A549 (cell line): Measurements from ENCODE around the gene AFG1L. TPM values are rescaled to one million over a fixed set of nuclear protein-coding genes. Genes with fewer than 3 reads are reported as not detected.
"Not testable (repeated sequence)": the region's sequence is repeated elsewhere in the genome, so short reads cannot be mapped to it uniquely, and the experiment has no call there.

Source experiments
- ATAC-seq, 2 experiments: fragments of 200-7000 bp in 1 of 2; fragments of >200 bp in 1 of 2; cut with Nextera tagmentation in 1 of 2; cut with Tn5 transposase in 1 of 2; 3 replicates each; pipeline versions ENCODE4 v1.8.0 to v1.9.1; 2018 to 2020; ENCODE audit warnings: mild to moderate bottlenecking in 1 of 2, moderate library complexity in 1 of 2
- CTCF ChIA-PET: fragments of 300-600 bp; sonication (Branson Sonifier 250); formaldehyde crosslinking; extraction: SDS; loops from one replicate; lab custom pipeline; 2021; ENCODE audit warnings: antibody characterized with exemption, inconsistent platforms; lab: Yijun Ruan, JAX
- POLR2A ChIA-PET: fragments of 350-600 bp; formaldehyde crosslinking; extraction: SDS; loops from one replicate; lab custom pipeline; 2021; ENCODE audit warnings: antibody characterized with exemption, inconsistent platforms; lab: Yijun Ruan, JAX
- DNase-seq, 2 experiments: peaks; one replicate each; pipeline versions ENCODE4 v3.0.0 to v3.0.0-alpha.2; 2011 to 2016; ENCODE audit warnings: low read depth in 1 of 2, low spot score in 1 of 2
- FAIRE-seq: peaks from 2 replicates; lab custom pipeline; 2011; peaks lifted over from hg19 to GRCh38; lab: Jason Lieb, UNC
- H3K27ac ChIP-seq, 2 experiments: fragments of >200 bp; sonication (Bioruptor Twin); formaldehyde crosslinking; 3 replicates each; pipeline ENCODE4 v1.5.1; 2016 to 2017
- H3K4me1 ChIP-seq: fragments of >200 bp; sonication (Bioruptor Twin); formaldehyde crosslinking; 3 replicates; pipeline ENCODE4 v1.6.1; 2016
- H3K4me2 ChIP-seq: fragments of >200 bp; sonication (Bioruptor Twin); formaldehyde crosslinking; 3 replicates; pipeline ENCODE4 v1.6.1; 2016
- H3K4me3 ChIP-seq: fragments of >200 bp; sonication (Bioruptor Twin); formaldehyde crosslinking; 3 replicates; pipeline ENCODE4 v1.5.1; 2016
- H3K9me3 ChIP-seq: fragments of >200 bp; sonication (Bioruptor Twin); formaldehyde crosslinking; 3 replicates; pipeline ENCODE4 v1.6.1; 2016
- CBX8 ChIP-seq: fragments of 200-600 bp; sonication (generic); IDR thresholded peaks from 2 replicates; pipeline ENCODE4 v1.6.1; 2016
- CEBPB ChIP-seq, 2 experiments: fragments of >200 bp in 1 of 2; sonication (Bioruptor Twin) in 1 of 2; formaldehyde crosslinking in 1 of 2; IDR thresholded peaks; 2 replicates each; pipeline ENCODE4 v1.6.1; 2012 to 2016
- EHMT2 ChIP-seq: fragments of 200-600 bp; sonication (generic); IDR thresholded peaks from 2 replicates; pipeline ENCODE4 v1.6.1; 2016; ENCODE audit warnings: antibody characterized with exemption, low read depth, mild to moderate bottlenecking, moderate library complexity
- ELK1 ChIP-seq: fragments of 150-350 bp; IDR thresholded peaks from 2 replicates; pipeline ENCODE4 v1.6.1; 2014; ENCODE audit warnings: low read depth, mild to moderate bottlenecking, low read length
- EP300 ChIP-seq, 2 experiments: fragments of >200 bp; sonication (Bioruptor Twin); formaldehyde crosslinking; IDR thresholded peaks; 2 replicates in 1 of 2; 3 replicates in 1 of 2; pipeline ENCODE4 v1.6.1; 2016 to 2017
- FOXS1 ChIP-seq: fragments of 250-450 bp; sonication (Bioruptor Pico); IDR thresholded peaks from 2 replicates; pipeline ENCODE4 v1.5.0; 2020; ENCODE audit warnings: mild to moderate bottlenecking, moderate library complexity
- GATA3 ChIP-seq: IDR thresholded peaks from 2 replicates; pipeline ENCODE4 v1.6.1; 2012; ENCODE audit warnings: borderline replicate concordance
- HES2 ChIP-seq: fragments of >200 bp; sonication (Bioruptor Twin); formaldehyde crosslinking; IDR thresholded peaks from 2 replicates; pipeline ENCODE4 v1.6.1; 2016
- HOXA7 ChIP-seq: fragments of 250-450 bp; sonication (Bioruptor Pico); IDR thresholded peaks from 2 replicates; pipeline ENCODE4 v1.5.0; 2020; ENCODE audit warnings: mild to moderate bottlenecking, moderate library complexity
- HOXB13 ChIP-seq: fragments of 250-450 bp; sonication (Bioruptor Pico); IDR thresholded peaks from 2 replicates; pipeline ENCODE4 v1.5.0; 2020; ENCODE audit warnings: low read depth, mild to moderate bottlenecking, moderate library complexity
- JUNB ChIP-seq: fragments of >200 bp; sonication (Bioruptor Twin); formaldehyde crosslinking; IDR thresholded peaks from 2 replicates; pipeline ENCODE4 v1.6.1; 2016
- NPAS2 ChIP-seq: fragments of 250-450 bp; sonication (Bioruptor Pico); IDR thresholded peaks from 2 replicates; pipeline ENCODE4 v1.8.0; 2022; ENCODE audit warnings: mild to moderate bottlenecking, moderate library complexity, borderline replicate concordance
- PHF8 ChIP-seq: fragments of 200-600 bp; sonication (generic); IDR thresholded peaks from 2 replicates; pipeline ENCODE4 v1.6.1; 2016; ENCODE audit warnings: low read depth, mild to moderate bottlenecking, antibody characterized with exemption, moderate library complexity, borderline replicate concordance
- POLR2A ChIP-seq: IDR thresholded peaks from 2 replicates; pipeline ENCODE4 v1.6.1; 2012; ENCODE audit warnings: mild to moderate bottlenecking, low read length
- RARB ChIP-seq: fragments of 250-450 bp; sonication (Bioruptor Pico); IDR thresholded peaks from 2 replicates; pipeline ENCODE4 v1.8.0; 2021; ENCODE audit warnings: mild to moderate bottlenecking, moderate library complexity
- RFX5 ChIP-seq: fragments of 450-650 bp; IDR thresholded peaks from 2 replicates; pipeline ENCODE4 v1.7.1; 2014; ENCODE audit warnings: antibody characterized with exemption, mild to moderate bottlenecking, moderate library complexity
- RNF2 ChIP-seq: fragments of 200-600 bp; sonication (generic); IDR thresholded peaks from 2 replicates; pipeline ENCODE4 v1.6.1; 2016; ENCODE audit warnings: low read depth, mild to moderate bottlenecking, antibody characterized with exemption, moderate library complexity, borderline replicate concordance
- ZFP36 ChIP-seq: fragments of 450-650 bp; IDR thresholded peaks from 2 replicates; pipeline ENCODE4 v1.6.1; 2014; ENCODE audit warnings: borderline replicate concordance; ENCODE audit not compliant: partially characterized antibody
- ZNF302 ChIP-seq: fragments of 250-450 bp; sonication (Bioruptor Pico); IDR thresholded peaks from 2 replicates; pipeline ENCODE4 v1.9.0; 2021; ENCODE audit warnings: inconsistent platforms, mild to moderate bottlenecking, moderate library complexity
- ZSCAN20 ChIP-seq: fragments of 250-450 bp; sonication (Bioruptor Pico); IDR thresholded peaks from 2 replicates; pipeline ENCODE4 v1.8.0; 2022; ENCODE audit warnings: mild to moderate bottlenecking, moderate library complexity
- WGBS: methylation state at CpG from one replicate; pipeline ENCODE4 v1.1.6; 2017; ENCODE audit errors: missing lambda C conversion rate; 5-methylcytosine and 5-hydroxymethylcytosine counted together
- polyA plus RNA-seq, 4 experiments: library from polyadenylated mRNA; depleted of rRNA in 3 of 4; stranded (reverse); fragments of >200 nt; fragmentation: RNase III in 1 of 4; extraction: RNeasy Plus Mini Kit Qiagen cat#74134 plus additional on column Dnase treatment in 1 of 4; gene quantifications; 2 replicates in 3 of 4; 3 replicates in 1 of 4; pipeline ENCODE4 v1.2.3, GENCODE V29; 2011 to 2017
- TF ChIP-seq, protein P1 (sequence below): fragments of >200 bp; sonication (Bioruptor Twin); formaldehyde crosslinking; IDR thresholded peaks from 3 replicates; pipeline ENCODE4 v1.5.1; 2016

AFG1L gene
- polyA plus RNA-seq, 2 of the 4 experiments (the other 2 are of a cell fraction) = 1.3 to 2.3 TPM

GRCh38 chr6:108304646-108305045 is 9.8 kb downstream of the AFG1L start:
- ATAC-seq = no peak
- Histone ChIP-seq H3K9me3 (no peaks in the 10 kb centered on the region), H3K4me3 (no peak overlapping the region), H3K27ac (no peak overlapping the region), H3K4me1 (0 out of 3 replicates have a peak, but pooled peaks cover 3% of the 10 kb centered on the region), H3K4me2 (no peak overlapping the region)
- CTCF ChIA-PET = no interaction called here
- POLR2A ChIA-PET = no interaction called here
- DNase-seq = no peak
- FAIRE-seq = no peak
- 78% methylated on average over 2 of the region's 2 CpGs for WGBS
- TF ChIP-seq RNF2 = no peak

- H3K4me1 ChIP-seq, POLR2A ChIA-PET, H3K9me3 ChIP-seq, H3K27ac ChIP-seq, DNase-seq, ATAC-seq, H3K4me3 ChIP-seq, H3K4me2 ChIP-seq, FAIRE-seq: not testable (repeated sequence)
- 94% methylated on average over 3 of the region's 4 CpGs for WGBS
- CTCF ChIA-PET = interaction anchor here (1.2 kb wide), 1 partner anchor 13 kb away, joined by 3 read pairs; the partner anchor contains the start of gene AFG1L
Measured at GRCh38 chr6:108308641-108309040, 13.8 kb downstream of the AFG1L start.

DNA sequence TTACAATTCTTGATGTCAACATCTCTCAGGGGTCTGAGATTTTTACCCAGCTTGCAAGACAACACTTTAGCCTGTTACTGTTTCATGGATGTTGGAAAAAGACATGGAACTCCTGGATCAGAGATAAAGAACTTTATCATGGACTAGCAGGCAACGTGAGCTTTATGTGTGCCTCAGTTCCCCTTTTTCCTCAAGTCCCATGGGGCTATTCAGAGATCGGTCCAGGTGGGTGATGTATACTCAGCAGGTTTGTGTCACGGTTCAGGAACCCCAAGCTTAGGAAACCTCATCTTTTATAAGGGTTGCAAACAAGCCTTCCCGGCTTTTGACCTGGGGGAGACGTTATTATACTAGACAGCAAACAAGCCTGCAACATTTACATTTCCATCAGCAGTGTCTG is 15.0 kb downstream of the AFG1L start:
- Histone ChIP-seq H3K4me3 (no peak overlapping the region), H3K4me1 (0 out of 3 replicates have a peak, but pooled peaks cover 3% of the 10 kb centered on the region), H3K27ac (no peak overlapping the region), H3K9me3 (no peaks in the 10 kb centered on the region), H3K4me2 (no peak overlapping the region)
- FAIRE-seq = no peak
- no peak for DNase-seq
- ATAC-seq = no peak
- TF ChIP-seq, protein P1, sequence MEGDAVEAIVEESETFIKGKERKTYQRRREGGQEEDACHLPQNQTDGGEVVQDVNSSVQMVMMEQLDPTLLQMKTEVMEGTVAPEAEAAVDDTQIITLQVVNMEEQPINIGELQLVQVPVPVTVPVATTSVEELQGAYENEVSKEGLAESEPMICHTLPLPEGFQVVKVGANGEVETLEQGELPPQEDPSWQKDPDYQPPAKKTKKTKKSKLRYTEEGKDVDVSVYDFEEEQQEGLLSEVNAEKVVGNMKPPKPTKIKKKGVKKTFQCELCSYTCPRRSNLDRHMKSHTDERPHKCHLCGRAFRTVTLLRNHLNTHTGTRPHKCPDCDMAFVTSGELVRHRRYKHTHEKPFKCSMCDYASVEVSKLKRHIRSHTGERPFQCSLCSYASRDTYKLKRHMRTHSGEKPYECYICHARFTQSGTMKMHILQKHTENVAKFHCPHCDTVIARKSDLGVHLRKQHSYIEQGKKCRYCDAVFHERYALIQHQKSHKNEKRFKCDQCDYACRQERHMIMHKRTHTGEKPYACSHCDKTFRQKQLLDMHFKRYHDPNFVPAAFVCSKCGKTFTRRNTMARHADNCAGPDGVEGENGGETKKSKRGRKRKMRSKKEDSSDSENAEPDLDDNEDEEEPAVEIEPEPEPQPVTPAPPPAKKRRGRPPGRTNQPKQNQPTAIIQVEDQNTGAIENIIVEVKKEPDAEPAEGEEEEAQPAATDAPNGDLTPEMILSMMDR = no peak
- TF ChIP-seq ELK1 = no peak
- TF ChIP-seq HES2 = no peak
- TF ChIP-seq ZNF302 (CRISPR knock-in tag) = no peak
- no peak for TF ChIP-seq EHMT2
- no peak for TF ChIP-seq POLR2A
- TF ChIP-seq RFX5 = no peak
- no peak for TF ChIP-seq HOXA7 (CRISPR knock-in tag)
- no peak for TF ChIP-seq NPAS2 (CRISPR knock-in tag)
- no peak for TF ChIP-seq CEBPB (IDR thresholded peaks at IDR 0.05)
- TF ChIP-seq ZFP36 = no peak
- TF ChIP-seq PHF8 = no peak
- no peak for TF ChIP-seq CBX8
- no peak for TF ChIP-seq GATA3
- no peak for TF ChIP-seq RARB (CRISPR knock-in tag)
- TF ChIP-seq ZSCAN20 = no peak
- no peak for TF ChIP-seq JUNB
- TF ChIP-seq HOXB13 (CRISPR knock-in tag) = no peak
- no peak for TF ChIP-seq EP300 (IDR thresholded peaks at IDR 0.05)
- no peak for TF ChIP-seq FOXS1 (CRISPR knock-in tag)
- ChIA-PET CTCF (no interaction called here), POLR2A (no interaction called here)
- WGBS = 91% methylated on average over 5 of the region's 5 CpGs
